Central memory CD8-positive, alpha-beta T cell (primary cell): ENCODE data around the gene CPS1.

Source experiments
- ATAC-seq: fragments of 150-1000 bp; cut with Tn5 transposase; replicated peaks from 2 replicates; pipeline ENCODE4 v1.10.0; 2022; ENCODE audit warnings: mild to moderate bottlenecking, moderate FRiP score, moderate number of reproducible peaks; ENCODE audit not compliant: poor library complexity, severe bottlenecking; ENCODE audit errors: extremely low read depth
- DNase-seq, 2 donors: peaks; one replicate each; pipeline ENCODE4 v3.0.0; 2021; ENCODE audit warnings: low spot score in 2 of 2
- H3K27ac Mint-ChIP-seq: one replicate; pipeline ENCODE4 v1.8.0; 2022; ENCODE audit warnings: low read depth, mild to moderate bottlenecking, moderate library complexity, mixed read lengths
- H3K27me3 Mint-ChIP-seq: one replicate; pipeline ENCODE4 v1.8.0; 2022; ENCODE audit warnings: mixed read lengths
- H3K36me3 Mint-ChIP-seq: one replicate; pipeline ENCODE4 v1.8.0; 2022; ENCODE audit warnings: mild to moderate bottlenecking, moderate library complexity, mixed read lengths; ENCODE audit not compliant: insufficient read depth
- H3K4me1 Mint-ChIP-seq: one replicate; pipeline ENCODE4 v1.8.0; 2022; ENCODE audit warnings: mixed read lengths
- H3K4me3 Mint-ChIP-seq: one replicate; pipeline ENCODE4 v1.8.0; 2022; ENCODE audit warnings: mild to moderate bottlenecking, moderate library complexity, mixed read lengths
- H3K9me3 Mint-ChIP-seq: one replicate; pipeline ENCODE4 v1.8.0; 2022; ENCODE audit warnings: mixed read lengths

Gene CPS1

DNA sequence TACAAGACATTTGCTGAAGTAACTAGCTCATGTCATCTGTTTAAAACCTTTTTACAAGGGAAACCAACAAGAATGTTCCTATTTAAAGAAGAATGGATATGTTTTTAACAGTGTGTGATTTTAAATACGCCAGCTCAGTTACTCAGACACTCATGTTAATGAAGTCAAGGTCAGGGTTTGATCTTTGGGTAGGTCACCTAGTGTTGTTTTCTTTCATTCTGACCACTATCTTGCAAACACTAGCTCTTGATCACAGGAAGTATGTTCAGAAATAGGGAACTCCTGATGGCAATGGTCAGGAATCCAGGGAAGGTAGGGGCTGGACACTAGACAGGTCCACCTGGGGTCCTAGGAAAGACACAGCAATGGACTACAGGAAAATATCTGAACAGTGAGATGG, 116.7 kb downstream of the CPS1 start:
- ATAC-seq (no peak), DNase-seq (no peak)
- H3K36me3 Mint-ChIP-seq: no peaks in the 10 kb centered on the region
- H3K4me3 Mint-ChIP-seq: no peak overlapping the region
- H3K4me1 Mint-ChIP-seq: no peaks in the 10 kb centered on the region
- no peak overlapping the region for H3K27ac Mint-ChIP-seq
- no peaks in the 10 kb centered on the region for H3K27me3 Mint-ChIP-seq
- no peaks in the 10 kb centered on the region for H3K9me3 Mint-ChIP-seq

DNA sequence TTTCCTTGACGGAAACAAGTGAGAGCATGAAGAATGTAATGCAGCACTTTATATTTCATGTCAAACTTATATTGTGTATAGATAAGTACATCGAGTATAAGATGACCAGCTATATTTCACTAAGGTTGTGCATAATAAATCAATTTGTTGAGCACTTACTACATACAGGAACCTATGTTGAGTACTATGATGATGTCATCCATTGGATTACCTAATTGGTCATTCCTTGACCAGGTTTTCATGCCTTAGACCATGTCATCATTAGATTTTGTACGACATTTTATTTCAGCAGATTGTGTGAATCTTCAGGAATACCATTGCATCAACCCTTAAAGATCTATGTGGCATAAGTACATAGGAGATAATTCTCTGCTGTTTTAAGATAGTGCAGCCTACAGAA, 119.7 kb downstream of the CPS1 start:
- H3K4me1 Mint-ChIP-seq: no peaks in the 10 kb centered on the region
- no peak for DNase-seq
- H3K9me3 Mint-ChIP-seq: peaks cover 7% of the 10 kb centered on the region
- H3K27ac Mint-ChIP-seq: no peak overlapping the region
- no peaks in the 10 kb centered on the region for H3K36me3 Mint-ChIP-seq
- no peak for ATAC-seq
- H3K4me3 Mint-ChIP-seq: no peak overlapping the region
- H3K27me3 Mint-ChIP-seq: no peaks in the 10 kb centered on the region

DNA sequence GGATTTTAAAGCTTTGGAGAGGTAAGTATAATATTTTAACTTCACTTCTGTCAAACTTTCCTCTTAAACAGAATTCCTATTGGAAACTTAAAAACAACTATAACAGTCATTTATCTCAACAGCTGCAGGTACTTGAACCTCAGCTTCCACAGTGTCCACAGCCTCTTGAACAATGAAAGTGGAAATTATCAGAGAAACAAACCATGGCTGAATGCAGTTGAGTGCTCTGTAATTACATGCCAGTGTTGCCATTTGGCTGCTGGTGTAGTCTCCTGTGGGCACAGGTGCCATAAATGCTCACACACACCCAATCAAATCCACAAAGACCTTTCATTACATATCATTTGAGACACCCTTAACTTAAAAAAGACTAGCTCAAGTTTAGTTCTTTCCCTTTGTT, 125.1 kb downstream of the CPS1 start:
- Mint-ChIP-seq H3K4me3 (no peak overlapping the region), H3K36me3 (no peaks in the 10 kb centered on the region), H3K4me1 (no peaks in the 10 kb centered on the region), H3K27ac (no peak overlapping the region), H3K9me3 (peaks cover 16% of the 10 kb centered on the region), H3K27me3 (no peaks in the 10 kb centered on the region)
- ATAC-seq: no peak
- DNase-seq: no peak

DNA sequence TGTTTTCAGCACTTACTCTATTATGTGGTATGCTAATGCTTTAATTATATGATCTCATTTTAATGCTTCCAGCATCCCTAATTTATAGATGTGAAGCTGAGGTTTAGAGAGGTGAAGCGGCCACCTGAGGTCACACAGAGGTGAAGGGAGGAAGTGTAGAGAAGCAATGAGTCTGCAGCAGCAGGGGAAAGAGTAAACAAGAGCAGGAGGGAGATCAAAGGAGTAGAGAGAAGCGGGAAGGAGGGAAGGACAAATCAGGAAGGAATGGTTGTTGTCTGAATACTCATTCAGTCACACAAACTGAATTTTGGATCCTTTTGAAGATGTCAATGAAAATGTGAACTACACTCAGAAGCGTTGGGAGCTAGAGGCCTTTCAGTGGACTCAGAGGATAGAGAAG, 130.0 kb downstream of the CPS1 start:
- Mint-ChIP-seq H3K4me3 (no peak overlapping the region), H3K9me3 (peaks cover 12% of the 10 kb centered on the region), H3K4me1 (no peaks in the 10 kb centered on the region), H3K36me3 (no peaks in the 10 kb centered on the region), H3K27ac (no peak overlapping the region), H3K27me3 (no peaks in the 10 kb centered on the region)
- ATAC-seq (no peak), DNase-seq (no peak)

DNA sequence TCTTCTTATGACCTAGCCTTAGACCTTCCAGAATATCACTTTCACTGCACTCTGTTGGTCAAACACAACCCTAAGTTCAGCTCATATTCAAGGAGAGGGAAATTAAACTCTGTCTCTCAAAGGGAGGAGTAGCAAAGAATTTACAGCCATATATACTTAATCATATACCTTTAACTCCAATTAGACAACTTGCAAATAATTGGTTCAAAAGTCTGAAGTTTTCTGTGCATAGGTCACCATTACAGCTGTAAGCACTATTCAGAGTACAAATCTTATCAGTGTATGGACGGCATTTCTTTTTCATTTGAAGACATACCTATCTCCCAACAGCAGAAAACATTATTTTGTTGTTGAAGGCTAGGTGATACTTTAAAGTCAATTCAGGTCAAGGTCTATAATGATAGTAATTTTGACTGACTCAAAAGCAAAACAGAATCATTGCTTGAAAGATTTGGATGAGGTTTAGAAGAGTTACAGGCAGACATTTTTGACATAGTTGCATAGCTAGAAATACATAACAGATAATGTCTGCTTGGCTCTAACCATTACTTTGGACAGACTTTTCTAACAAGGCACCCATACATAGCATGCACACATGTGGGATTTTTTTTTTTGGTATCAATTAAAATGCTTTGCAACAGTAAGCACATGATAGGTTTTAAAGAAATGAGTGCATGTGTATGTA, 131.5 kb downstream of the CPS1 start:
- no peak for DNase-seq
- no peak overlapping the region for H3K27ac Mint-ChIP-seq
- no peak overlapping the region for H3K4me3 Mint-ChIP-seq
- H3K9me3 Mint-ChIP-seq: peaks cover 12% of the 10 kb centered on the region
- H3K4me1 Mint-ChIP-seq: no peaks in the 10 kb centered on the region
- no peak for ATAC-seq
- no peaks in the 10 kb centered on the region for H3K27me3 Mint-ChIP-seq
- no peaks in the 10 kb centered on the region for H3K36me3 Mint-ChIP-seq

DNA sequence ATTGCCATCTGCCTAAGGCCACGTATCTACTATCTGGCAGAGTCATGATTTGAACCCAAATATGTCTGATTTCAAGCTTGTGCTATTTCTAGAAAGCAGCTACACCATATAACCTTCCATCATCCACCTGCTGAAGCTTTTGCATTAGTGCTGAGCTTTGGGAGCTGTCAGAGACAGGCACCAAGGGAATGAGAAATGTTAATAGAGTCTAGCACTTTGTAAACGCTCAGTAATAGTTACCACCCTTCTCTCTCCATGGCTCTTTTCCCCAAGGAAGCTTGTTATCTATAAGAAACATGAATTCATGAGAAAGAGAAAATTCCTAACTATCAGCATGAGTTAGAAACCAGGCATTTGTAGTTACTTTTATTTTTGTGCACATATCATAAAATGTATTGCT, 151.5 kb downstream of the CPS1 start:
- ATAC-seq (no peak), DNase-seq (no peak)
- Mint-ChIP-seq H3K4me3 (no peak overlapping the region), H3K27ac (no peak overlapping the region), H3K27me3 (no peaks in the 10 kb centered on the region), H3K36me3 (no peaks in the 10 kb centered on the region), H3K9me3 (peaks cover 3% of the 10 kb centered on the region), H3K4me1 (no peaks in the 10 kb centered on the region)

DNA sequence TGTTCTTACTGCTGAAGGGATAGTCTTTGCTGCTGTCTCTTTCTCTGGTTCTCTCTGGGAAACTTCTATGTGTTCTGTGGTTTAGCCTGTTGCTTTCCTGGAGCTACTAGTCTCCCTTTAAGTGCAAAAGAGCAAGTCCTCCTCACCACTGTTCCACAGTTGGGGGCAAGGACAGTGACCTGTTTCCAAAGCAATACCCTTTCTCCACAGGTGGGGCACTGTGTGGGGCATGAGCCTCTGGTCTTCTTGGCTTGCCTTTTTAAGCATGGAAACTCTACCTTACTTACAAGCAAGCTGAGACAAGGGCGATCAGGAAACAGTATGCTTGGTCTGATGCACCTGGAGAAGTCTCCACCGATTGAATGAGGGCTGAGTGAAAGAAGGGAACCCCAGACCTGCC, 156.7 kb downstream of the CPS1 start:
- Mint-ChIP-seq H3K4me1 (no peaks in the 10 kb centered on the region), H3K27ac (no peak overlapping the region), H3K27me3 (no peaks in the 10 kb centered on the region), H3K9me3 (no peaks in the 10 kb centered on the region), H3K36me3 (no peaks in the 10 kb centered on the region), H3K4me3 (no peak overlapping the region)
- DNase-seq: no peak
- no peak for ATAC-seq

DNA sequence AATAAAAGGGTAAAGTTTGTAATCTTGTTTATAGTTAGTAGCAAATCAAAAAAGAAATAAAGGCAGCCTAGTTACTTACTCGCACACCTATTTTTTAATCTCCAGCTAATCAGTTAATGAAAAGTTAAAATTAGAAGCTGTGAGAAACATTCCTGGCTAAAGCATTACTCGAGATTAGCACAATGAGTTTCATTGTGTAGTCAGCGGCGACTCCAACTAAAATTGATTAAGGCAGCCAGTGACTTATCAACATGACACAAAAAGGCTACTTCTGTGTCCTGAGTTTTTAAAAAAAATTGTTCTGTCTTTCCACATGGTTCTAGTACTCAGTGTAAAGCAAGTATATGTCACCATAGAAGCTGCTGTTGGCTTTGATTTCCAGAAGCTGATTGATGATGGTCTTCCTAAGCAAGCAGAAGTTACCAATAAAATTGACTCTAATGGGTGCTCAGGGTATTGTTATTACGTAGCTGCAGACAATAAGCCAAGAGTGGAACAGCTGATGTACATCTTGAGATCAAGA, 159.2 kb downstream of the CPS1 start:
- no peak for DNase-seq
- no peaks in the 10 kb centered on the region for H3K36me3 Mint-ChIP-seq
- no peak overlapping the region for H3K4me3 Mint-ChIP-seq
- H3K27me3 Mint-ChIP-seq: no peaks in the 10 kb centered on the region
- ATAC-seq: no peak
- H3K9me3 Mint-ChIP-seq: no peaks in the 10 kb centered on the region
- no peaks in the 10 kb centered on the region for H3K4me1 Mint-ChIP-seq
- H3K27ac Mint-ChIP-seq: no peak overlapping the region

DNA sequence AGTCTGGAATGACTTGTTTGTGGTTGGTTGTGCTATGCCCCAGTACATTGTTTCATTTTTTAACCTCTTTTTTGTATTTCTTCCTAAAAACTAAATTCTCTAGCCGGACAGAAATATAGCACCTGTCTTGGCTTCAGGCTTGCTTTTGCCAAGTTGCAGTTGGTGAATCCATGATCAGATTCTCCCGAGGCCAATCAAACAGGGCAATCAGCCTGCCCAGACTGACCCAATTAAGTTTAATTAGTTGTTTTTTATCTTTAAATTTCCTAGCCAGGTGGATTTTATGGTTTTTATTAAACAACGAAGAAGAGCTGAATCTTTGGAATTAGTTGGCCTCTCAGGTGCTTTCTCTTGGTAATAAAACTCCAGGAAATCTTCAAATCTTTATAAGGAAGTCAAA, 162.1 kb downstream of the CPS1 start:
- no peak for DNase-seq
- no peak overlapping the region for H3K4me3 Mint-ChIP-seq
- H3K36me3 Mint-ChIP-seq: no peaks in the 10 kb centered on the region
- no peaks in the 10 kb centered on the region for H3K9me3 Mint-ChIP-seq
- H3K4me1 Mint-ChIP-seq: no peaks in the 10 kb centered on the region
- H3K27ac Mint-ChIP-seq: no peak overlapping the region
- ATAC-seq: no peak
- H3K27me3 Mint-ChIP-seq: no peaks in the 10 kb centered on the region

DNA sequence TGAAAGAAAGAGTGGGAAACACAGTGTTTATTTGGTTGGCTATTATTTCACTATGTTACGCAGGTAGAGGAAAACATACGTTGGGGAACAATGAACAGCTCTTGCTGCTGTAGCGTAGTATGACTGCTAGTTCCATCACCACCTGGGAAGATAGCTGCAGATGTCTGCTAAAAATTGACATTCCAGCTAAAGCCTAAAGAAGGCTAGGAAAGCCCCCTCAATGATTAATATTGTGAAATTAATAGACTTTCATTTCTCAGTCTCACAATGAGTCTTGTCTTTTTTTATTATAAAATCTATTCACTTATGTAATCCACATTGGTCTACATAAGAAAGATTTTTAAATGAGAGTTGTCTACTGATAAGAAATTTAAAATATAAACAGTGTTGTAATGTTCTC, 165.7 kb downstream of the CPS1 start:
- no peaks in the 10 kb centered on the region for H3K9me3 Mint-ChIP-seq
- H3K27me3 Mint-ChIP-seq: no peaks in the 10 kb centered on the region
- H3K36me3 Mint-ChIP-seq: no peaks in the 10 kb centered on the region
- DNase-seq (no peak), ATAC-seq (no peak)
- H3K4me1 Mint-ChIP-seq: no peaks in the 10 kb centered on the region
- no peak overlapping the region for H3K4me3 Mint-ChIP-seq
- no peak overlapping the region for H3K27ac Mint-ChIP-seq

DNA sequence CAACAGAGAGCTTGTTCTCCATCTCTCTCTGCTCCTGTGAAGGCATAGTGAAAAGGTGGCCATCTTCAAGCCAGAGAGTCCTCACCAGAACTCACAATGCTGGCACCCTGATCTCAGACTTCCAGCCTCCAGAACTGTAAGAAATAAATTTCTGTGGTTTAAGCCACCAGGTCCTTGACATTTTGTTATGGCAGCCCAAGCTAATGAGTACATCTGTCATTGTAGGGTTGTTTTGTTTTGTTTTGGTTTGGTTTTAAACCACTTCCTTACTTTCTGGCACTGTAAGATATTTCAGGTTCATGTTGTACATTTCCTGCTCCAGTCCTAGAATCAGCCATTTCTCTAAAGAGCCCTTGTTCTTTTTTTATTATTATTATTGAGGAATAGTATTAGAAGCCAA, 171.2 kb downstream of the CPS1 start:
- no peak overlapping the region for H3K4me3 Mint-ChIP-seq
- ATAC-seq: no peak
- H3K9me3 Mint-ChIP-seq: no peaks in the 10 kb centered on the region
- H3K4me1 Mint-ChIP-seq: no peaks in the 10 kb centered on the region
- H3K36me3 Mint-ChIP-seq: no peaks in the 10 kb centered on the region
- no peak for DNase-seq
- no peaks in the 10 kb centered on the region for H3K27me3 Mint-ChIP-seq
- no peak overlapping the region for H3K27ac Mint-ChIP-seq
